HG02759 (cell line): ENCODE data around the gene MAPK9.
"Not testable (repeated sequence)": the region's sequence is repeated elsewhere in the genome, so short reads cannot be mapped to it uniquely, and the experiment has no call there.

Source experiments
- ATAC-seq: cut with Tn5 transposase; IDR thresholded peaks from one replicate; pipeline ENCODE4 v1.9.1; 2021; ENCODE audit warnings: mild to moderate bottlenecking, moderate library complexity; ENCODE audit not compliant: unreplicated experiment

The MAPK9 gene

DNA sequence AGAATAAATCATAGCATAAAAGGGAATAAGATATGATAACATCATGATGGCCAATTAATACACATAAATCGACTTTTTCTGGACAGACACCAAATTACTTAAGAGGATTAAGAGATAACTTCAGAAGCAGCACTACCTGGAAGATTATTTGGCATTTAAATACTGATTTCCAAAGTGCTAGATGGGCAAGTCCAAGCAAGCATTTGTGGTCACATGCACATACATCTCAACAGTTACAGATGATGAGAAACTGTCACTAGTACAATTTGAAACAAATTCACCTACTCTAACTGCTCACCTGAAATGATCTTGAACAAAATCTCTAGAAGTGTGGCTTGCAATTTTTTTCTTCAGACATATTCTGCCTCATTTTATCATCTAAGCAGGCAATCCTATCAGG lies 56.0 kb downstream of the MAPK9 start:
- no peak for ATAC-seq

- ATAC-seq = no peak
These were observed 56.8 kb downstream of the MAPK9 start for GRCh38 chr5:180235077-180235476.

DNA sequence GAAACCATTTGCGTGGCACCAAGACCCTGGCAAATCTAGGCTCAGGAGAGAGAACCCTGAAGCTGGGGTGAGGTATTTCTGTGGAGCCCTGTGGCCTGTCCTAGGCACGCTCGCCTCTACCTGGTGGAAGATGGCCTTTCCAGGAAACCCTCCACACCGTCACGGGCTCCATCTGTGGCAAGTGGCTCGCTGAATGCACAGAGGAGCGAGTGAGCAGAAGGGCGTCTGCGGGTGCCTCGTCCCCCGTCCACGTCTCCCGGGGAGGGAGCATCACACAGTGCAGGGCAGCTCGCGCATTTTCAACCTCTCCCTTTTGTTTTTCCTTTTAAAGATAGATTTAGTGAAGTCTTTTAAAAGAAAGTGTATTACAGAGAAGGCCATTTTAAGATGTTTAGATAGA lies 57.6 kb downstream of the MAPK9 start:
- no peak for ATAC-seq

- ATAC-seq = no peak
These were observed 58.2 kb downstream of the MAPK9 start for GRCh38 chr5:180233729-180234128.

DNA sequence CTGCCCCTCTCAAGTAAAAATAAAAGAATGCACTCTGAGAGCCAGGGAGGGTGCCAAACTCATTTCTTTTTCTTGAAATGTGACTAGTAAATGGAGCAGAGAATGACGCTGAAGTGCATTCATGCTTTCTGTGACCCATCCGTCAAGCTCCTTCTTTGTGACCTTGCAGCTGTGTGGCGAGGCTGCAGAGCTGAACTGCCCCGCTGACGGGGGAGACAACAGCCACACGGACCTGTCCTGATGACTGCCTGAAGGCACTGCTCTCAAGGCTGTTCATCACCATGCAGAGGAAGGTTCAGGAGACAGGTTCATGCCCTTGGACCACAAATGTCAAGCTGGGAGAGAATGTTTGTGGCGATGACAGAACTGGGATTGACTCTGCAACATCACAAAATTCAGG lies 61.9 kb downstream of the MAPK9 start:
- no peak for ATAC-seq

DNA sequence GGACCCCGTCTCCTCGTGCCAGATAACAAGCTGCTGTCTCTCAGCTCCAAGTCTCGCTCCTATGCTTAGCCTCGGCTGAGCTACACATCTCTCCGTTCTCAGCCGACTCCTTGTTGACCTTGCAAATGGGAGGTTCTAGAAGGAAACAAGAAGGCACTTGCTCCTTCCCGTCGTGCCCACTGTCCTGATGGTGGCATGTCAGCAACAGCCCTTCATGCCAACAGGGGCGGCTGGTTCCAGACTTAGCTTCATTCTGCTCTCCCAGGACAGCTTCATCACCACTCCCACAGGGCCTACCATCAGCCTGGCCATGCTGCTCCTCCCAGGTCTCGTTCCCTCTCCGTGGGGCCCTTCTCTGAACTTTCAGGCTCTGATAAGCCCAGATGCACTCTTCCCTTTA lies 69.8 kb downstream of the MAPK9 start:
- ATAC-seq = no peak

GRCh38 chr5:180217797-180218196 lies 74.1 kb downstream of the MAPK9 start:
- no peak for ATAC-seq

DNA sequence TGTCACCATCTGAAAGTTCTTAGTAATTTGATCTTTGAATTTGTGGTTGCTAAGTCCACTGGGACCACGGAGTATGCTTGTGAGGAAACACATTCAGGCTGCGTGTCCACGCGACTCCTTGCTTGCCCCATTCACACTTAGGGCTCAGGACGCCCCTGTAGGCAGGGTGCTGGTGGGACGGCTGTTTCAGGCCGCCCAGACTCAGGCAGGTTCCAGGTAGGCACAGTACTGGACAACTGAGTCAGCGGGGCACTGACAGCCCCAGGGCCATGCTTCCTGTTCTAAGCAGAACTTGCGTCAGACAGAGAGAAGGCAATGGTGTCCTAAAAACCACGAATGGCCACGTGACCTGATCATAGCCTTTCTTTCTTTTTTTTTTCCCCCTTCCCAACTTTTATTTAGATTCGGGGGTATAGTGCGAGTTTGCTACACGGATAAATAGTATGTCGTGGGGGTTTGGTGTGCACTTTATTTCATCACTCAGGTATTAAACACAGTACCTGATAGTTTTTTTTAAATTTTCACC lies 75.2 kb downstream of the MAPK9 start:
- ATAC-seq = no peak

GRCh38 chr5:180215783-180216630 lies 75.9 kb downstream of the MAPK9 start:
- ATAC-seq = no peak

GRCh38 chr5:180214870-180215770 lies 76.8 kb downstream of the MAPK9 start:
- no peak for ATAC-seq

DNA sequence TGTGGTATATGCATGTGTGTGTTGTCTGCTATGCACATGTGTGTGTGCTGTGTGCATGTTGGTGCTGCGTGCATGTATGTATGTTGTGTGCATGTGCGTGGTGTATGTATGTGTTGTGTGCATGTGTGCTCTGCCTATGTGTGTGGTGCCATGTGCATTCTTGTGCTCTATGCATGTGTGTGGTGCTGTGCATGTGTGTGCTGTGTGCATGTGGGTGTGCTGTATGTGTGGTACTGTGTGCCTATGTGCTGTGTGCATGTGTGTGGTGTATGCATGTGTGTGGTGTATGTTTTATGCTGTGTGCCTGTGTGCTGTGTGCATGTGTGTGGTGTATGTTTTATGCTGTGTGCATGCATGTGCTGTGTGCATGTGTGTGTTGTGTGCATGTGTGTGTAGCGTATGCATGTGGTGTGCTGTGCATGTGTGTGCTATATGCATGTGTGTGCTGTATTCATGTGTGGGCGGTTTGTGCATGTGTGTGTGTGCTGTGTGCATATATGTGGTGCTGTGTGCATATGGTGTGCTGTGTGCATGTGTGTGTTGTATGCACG lies 78.2 kb downstream of the MAPK9 start:
- no peak for ATAC-seq

GRCh38 chr5:180213256-180213600 lies 78.7 kb downstream of the MAPK9 start:
- no peak for ATAC-seq

DNA sequence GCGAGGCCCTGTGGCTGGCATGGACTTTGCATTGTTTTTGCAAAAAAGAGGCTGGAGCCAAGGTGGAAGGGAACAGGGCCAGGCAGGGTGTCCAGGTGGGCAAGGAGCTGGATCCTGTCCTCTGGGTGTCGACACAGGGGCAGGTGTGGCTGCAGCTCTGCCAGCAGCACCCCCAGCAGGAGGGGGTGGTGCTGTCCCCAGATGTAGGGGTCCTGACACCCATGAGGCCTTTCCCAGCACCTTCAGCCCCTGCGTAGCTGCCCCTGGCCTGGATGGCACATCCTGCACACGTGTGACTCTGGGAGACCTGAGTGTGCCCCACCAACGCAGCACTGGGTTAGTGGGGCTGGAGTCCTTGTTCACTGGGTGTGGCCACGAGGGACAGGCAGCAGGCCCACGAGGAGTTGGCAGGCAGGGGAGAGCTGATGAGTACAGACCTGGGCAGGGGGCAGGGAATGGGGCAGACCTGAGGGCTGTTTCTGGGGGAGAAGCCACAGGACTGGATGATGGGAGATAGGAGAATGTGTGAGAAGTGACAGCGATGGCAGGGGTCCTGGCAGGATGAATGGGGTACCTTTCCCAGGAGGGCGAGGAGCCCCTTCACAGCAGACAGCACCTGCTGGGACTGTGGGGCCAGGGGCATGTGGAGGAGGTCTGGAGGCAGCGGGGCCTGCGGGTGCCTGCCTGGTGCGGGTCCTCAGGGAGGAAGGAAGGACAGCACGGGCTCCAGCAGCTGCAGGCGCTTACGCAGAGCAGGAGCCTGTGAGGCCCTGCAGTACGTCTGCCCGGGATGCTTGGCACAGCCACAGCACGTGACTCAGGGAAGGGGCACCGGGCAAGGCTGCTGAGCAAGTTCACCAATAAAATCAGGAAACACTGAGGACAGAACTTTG lies 79.3 kb downstream of the MAPK9 start:
- no peak for ATAC-seq

DNA sequence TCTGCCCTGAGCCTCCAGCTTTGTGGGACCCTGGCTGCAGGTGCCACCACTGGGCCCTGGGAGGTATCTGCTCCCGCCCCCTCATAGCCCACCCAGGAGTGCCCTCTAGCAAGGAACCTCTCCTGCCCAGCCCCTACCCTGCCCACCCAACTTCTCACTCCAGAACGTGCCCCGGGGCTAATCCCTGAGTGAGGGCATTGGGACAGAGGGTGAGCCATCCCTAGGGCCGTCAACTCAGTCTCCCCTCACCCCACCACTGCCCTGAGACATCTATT lies 80.2 kb downstream of the MAPK9 start:
- ATAC-seq = no peak

DNA sequence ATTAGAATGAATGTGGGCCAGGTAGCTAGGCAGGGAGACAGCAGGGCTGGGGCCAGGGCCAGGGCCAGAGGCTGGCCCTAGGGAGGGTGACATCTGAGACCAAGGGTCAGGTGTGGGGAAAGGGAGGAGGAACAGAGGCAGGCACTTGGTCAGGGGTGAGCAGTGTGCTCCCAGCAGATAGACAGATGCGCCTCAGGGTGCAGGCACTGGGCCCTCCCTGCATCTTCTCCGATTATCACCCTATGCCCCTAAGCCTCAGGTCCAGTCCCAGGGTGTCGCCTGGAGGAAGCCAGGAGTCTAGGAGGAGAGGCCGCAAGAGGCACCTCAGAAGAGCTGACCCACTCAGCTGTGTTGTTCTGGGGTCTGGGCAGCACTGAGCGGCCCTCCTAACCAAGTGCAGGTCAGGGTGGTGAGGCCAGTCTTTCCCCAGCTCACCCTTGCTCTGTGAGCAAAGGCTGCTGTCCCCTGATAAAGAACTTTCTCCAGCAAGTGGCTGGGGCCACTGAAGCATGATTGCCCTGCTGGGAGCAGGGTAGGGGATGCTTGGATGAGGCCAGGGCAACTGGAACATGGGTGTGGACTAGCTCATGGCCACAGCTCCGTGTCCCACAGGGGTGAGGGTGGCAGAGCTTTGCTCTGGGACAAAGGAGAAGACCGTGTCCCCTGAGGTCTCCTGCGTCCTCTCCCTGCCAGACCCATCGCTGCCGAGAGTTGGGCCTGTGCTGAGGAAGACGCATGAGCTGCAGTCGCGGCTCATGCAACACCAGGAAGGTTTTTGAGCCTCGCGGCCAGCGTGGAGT lies 80.7 kb downstream of the MAPK9 start:
- no peak for ATAC-seq

DNA sequence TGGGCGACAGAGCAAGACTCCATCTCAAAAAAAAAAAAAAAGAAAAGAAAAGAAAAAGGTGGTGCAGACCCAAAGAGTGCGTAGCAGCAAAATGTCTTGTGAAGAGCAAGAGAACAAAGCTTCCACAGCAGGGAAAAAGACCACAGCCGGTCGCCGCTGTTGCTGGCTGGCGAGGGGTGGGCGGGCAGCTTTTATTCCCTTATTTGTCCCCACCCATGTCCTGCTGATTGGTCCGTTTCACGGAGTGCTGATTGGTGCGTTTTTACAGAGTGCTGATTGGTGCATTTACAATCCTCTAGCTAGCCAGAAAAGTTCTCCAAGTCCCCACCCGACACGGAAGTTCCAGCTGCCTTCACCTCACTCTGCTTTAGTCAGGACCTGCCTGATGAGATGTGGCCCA lies 81.8 kb downstream of the MAPK9 start:
- not testable (repeated sequence) for ATAC-seq

DNA sequence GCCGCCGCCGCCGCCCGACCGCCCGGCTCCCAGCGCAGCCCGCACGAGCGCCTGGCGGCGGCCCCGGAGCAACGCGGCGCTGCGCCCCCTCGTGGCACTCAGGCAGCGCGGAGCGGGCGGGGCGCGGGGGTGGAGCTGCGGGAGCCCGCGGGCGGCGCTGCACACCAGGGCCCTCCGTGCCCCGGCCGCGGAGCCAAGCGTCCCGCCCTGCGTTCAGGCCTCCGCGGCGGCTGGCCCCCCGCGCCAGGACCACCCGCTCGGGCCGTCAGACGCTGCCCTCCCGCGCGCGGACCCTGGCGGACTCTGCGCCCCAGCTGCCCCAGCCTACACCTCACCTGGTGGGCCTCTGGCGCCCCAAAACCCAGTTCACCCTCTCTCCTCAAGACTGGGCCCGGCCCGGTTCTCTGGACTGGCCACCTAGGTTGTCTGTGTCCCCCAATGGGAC lies 82.7 kb downstream of the MAPK9 start, which contains the start of gene RASGEF1C:
TSS of gene RASGEF1C (minus strand) at position 75 of the 445 bp plus-strand sequence. CDS start 71,159 bp downstream, outside the sequence.
- peak; percentile 81 for ATAC-seq

DNA sequence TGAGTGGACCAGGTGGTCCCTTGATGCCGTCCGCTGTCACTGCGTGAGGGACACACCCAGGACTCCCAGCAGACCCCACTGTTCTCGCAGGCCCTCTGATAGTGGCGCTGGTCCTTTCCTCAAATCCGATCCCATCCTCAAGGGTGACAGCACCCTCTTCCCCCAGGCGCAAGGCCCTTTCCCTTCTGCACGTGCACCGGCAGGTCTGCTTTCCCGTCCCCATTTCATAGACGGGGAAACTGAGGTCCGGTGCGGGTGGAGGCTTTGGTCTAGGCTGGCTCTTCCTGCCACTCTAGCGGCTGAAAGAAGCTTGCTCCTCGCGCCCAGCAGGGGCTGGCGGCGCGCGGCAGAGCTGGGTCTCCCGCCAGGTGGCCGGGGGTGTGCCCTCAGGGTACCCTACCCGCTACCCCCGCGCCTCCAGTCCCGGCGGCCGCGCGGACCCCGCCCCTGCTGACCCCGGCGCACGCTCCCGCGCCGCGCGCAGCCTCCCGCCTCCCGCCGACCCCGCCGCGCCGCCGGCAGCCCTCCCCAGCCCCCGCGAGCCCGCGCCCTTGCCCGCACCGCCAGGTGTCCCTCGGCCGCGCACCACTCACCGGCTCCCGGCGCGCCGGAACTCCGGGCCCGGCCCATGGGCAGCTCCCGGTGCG lies 83.3 kb downstream of the MAPK9 start:
- ATAC-seq = peak; percentile 45

DNA sequence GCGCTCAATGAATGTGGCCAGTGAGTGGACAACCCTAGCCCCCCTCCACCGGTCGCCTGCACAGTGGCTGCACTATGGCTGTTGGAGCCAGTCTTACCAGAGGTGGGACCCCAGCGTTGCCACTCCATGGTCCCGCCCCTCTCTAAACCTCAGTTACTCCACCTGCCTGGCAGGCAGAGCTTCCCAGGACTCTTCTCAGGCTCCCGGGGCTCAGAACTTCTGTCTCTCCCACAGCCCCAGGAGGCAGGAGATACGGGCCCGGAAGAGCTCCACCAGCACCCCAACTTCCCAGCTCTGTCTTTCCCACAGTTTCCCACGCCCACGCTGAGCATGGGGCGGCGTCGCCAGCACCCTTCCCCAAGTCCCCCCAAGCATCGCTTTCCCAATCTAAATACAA lies 83.8 kb downstream of the MAPK9 start:
- no peak for ATAC-seq
